ENCODE results near the gene RFX7.

- TF ChIP-seq CTCF (IDR thresholded peaks at IDR 0.05) (no peak), POLR2A (IDR thresholded peaks at IDR 0.05) (no peak)
These were observed 48.1 kb upstream of the RFX7 start for GRCh38 chr15:56291741-56292140.
